PFSK-1 (cell line): Measurements from ENCODE around the gene CCSER1.

ENCODE experiments used
- POLR2AphosphoS5 ChIP-seq: IDR thresholded peaks from 2 replicates; pipeline ENCODE4 v1.6.1; 2012; ENCODE audit warnings: low read depth, mild to moderate bottlenecking, control low read depth, low read length, moderate library complexity
- TAF1 ChIP-seq: IDR thresholded peaks from 2 replicates; pipeline ENCODE4 v1.6.1; 2012; ENCODE audit warnings: low read length, control low read depth, borderline replicate concordance; ENCODE audit not compliant: insufficient read depth

DNA sequence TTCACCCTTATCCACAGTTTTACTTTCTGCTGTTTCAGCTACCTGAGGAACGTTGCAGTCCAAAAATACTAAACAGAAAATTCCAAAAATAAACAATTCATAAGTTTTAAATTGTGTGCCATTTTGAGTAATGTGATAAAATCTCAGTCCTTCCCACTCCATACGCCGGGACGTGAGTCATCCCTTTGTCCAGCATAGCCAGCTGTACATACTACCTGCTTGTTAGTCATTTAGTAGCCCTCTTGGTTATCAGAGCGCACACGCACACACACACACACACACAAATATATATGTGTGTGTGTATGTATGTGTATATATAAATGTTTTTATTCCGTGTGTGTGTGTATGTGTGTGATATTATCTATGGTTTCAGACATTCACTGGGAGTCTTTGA, 4.8 kb upstream of the CCSER1 start:
- no peak for TF ChIP-seq TAF1
- TF ChIP-seq POLR2AphosphoS5 = no peak
